HEK293 (cell line): ENCODE results near the gene TSPAN11.

Source experiments
- CTCF ChIP-seq: fragments of 450-650 bp; formaldehyde crosslinking; IDR thresholded peaks from 2 replicates; pipeline ENCODE4 v1.5.1; 2016; ENCODE audit warnings: missing biosample characterization, missing genetic modification characterization
- TSHZ1 ChIP-seq: fragments of 450-650 bp; formaldehyde crosslinking; IDR thresholded peaks from 2 replicates; pipeline ENCODE4 v1.5.1; 2016; ENCODE audit warnings: missing biosample characterization, missing genetic modification characterization, borderline replicate concordance
- ZNF560 ChIP-seq: fragments of 450-650 bp; formaldehyde crosslinking; IDR thresholded peaks from 2 replicates; pipeline ENCODE4 v1.5.1; 2017; ENCODE audit warnings: missing biosample characterization, missing genetic modification characterization, borderline replicate concordance
- ZNF639 ChIP-seq: fragments of 450-650 bp; formaldehyde crosslinking; IDR thresholded peaks from 2 replicates; pipeline ENCODE4 v1.5.1; 2016; ENCODE audit warnings: missing biosample characterization, missing genetic modification characterization
- ZSCAN18 ChIP-seq: fragments of 450-650 bp; formaldehyde crosslinking; IDR thresholded peaks from 2 replicates; pipeline ENCODE4 v1.5.1; 2016; ENCODE audit warnings: missing biosample characterization, missing genetic modification characterization
- ZSCAN30 ChIP-seq: fragments of 450-650 bp; IDR thresholded peaks from 2 replicates; pipeline ENCODE4 v1.5.1; 2018; ENCODE audit warnings: missing biosample characterization, mild to moderate bottlenecking, missing genetic modification characterization, moderate library complexity

GRCh38 chr12:30993766-30994165 lies 67.2 kb downstream of the TSPAN11 start:
- TF ChIP-seq CTCF: no peak
- TF ChIP-seq ZSCAN18: no peak
- TF ChIP-seq ZNF560: no peak
- TF ChIP-seq ZSCAN30: no peak
- no peak for TF ChIP-seq ZNF639
- TF ChIP-seq TSHZ1 (tag by site-specific recombination): no peak
